HepG2 (cell line): Measurements from ENCODE around the gene RANBP2. TPM values are rescaled to one million over a fixed set of nuclear protein-coding genes. Genes with fewer than 3 reads are reported as not detected.

Experiments
- ATAC-seq: fragments of 200-7000 bp; cut with Tn5 transposase; 3 replicates; pipeline ENCODE4 v1.9.1; 2020; ENCODE audit warnings: mild to moderate bottlenecking, moderate library complexity
- BruUV-seq: library from RNA; stranded (reverse); fragments of 400-500 nt; replicated peaks from 2 replicates; lab custom pipeline; 2021; lab: Mats Ljungman, UMichigan
- CTCF ChIA-PET: fragments of 300-600 bp; formaldehyde crosslinking; extraction: SDS; loops from one replicate; lab custom pipeline; 2021; ENCODE audit warnings: low total read pairs, inconsistent platforms, low intra/inter-chr PET ratio; lab: Yijun Ruan, JAX
- POLR2A ChIA-PET: fragments of 350-600 bp; sonication (Branson Sonifier 250); formaldehyde crosslinking; loops from one replicate; lab custom pipeline; 2020; ENCODE audit warnings: antibody characterized with exemption, inconsistent platforms; lab: Yijun Ruan, JAX
- DNase-seq: peaks from one replicate; pipeline ENCODE4 v3.0.0-alpha.2; 2015; ENCODE audit warnings: low spot score
- FAIRE-seq: peaks from 3 replicates; lab custom pipeline; 2011; peaks lifted over from hg19 to GRCh38; lab: Jason Lieb, UNC
- H2AFZ ChIP-seq: one replicate; pipeline ENCODE4 v1.6.1; 2011; ENCODE audit warnings: low read length, inconsistent platforms
- H3K27ac ChIP-seq: fragments of 300-600 bp; 3 replicates; pipeline ENCODE4 v1.8.0; 2011; ENCODE audit warnings: mixed run types, mild to moderate bottlenecking, mixed read lengths, low read length, inconsistent platforms; ENCODE audit not compliant: insufficient read depth; ENCODE audit errors: extremely low read length
- H3K27me3 ChIP-seq, 2 experiments: fragments of 200-600 bp in 1 of 2; 2 replicates in 1 of 2; 3 replicates in 1 of 2; pipeline versions ENCODE4 v1.6.0 to v1.8.0; 2011; ENCODE audit warnings: low read length in 2 of 2, mild to moderate bottlenecking in 2 of 2, moderate library complexity in 2 of 2, inconsistent platforms in 1 of 2; ENCODE audit not compliant: insufficient read depth in 2 of 2, control insufficient read depth in 1 of 2
- H3K36me3 ChIP-seq, 2 experiments: fragments of 200-600 bp in 1 of 2; replicated peaks in 1 of 2; 2 replicates in 1 of 2; 3 replicates in 1 of 2; pipeline versions ENCODE4 v1.5.1 to v1.8.0; 2011; ENCODE audit warnings: low read length in 2 of 2, inconsistent platforms in 1 of 2; ENCODE audit not compliant: insufficient read depth in 2 of 2, control insufficient read depth in 1 of 2
- H3K4me1 ChIP-seq: 2 replicates; pipeline ENCODE4 v1.5.1; 2012; ENCODE audit warnings: low read length, inconsistent platforms; ENCODE audit not compliant: insufficient read depth
- H3K4me2 ChIP-seq: 2 replicates; pipeline ENCODE4 v1.6.0; 2011; ENCODE audit warnings: low read depth, low read length, inconsistent platforms
- H3K4me3 ChIP-seq, 3 experiments: fragments of 200-600 bp in 1 of 3; sonication (generic), shearing (Covaris generic) in 1 of 3; replicated peaks in 1 of 3; 2 replicates each; pipeline ENCODE4 v1.5.1; 2011 to 2016; ENCODE audit warnings: low read length in 3 of 3, inconsistent platforms in 2 of 3, low read depth in 2 of 3, mild to moderate bottlenecking in 2 of 3, control low read depth in 1 of 3, mixed read lengths in 1 of 3; ENCODE audit not compliant: insufficient read depth in 1 of 3
- H3K79me2 ChIP-seq: one replicate; pipeline ENCODE4 v1.6.1; 2011; ENCODE audit warnings: low read length, inconsistent platforms; ENCODE audit not compliant: insufficient read depth
- H3K9ac ChIP-seq: 2 replicates; pipeline ENCODE4 v1.6.0; 2011; ENCODE audit warnings: mild to moderate bottlenecking, low read depth, low read length, inconsistent platforms; ENCODE audit not compliant: insufficient read depth
- H3K9me3 ChIP-seq: 2 replicates; pipeline ENCODE4 v1.5.1; 2012; ENCODE audit warnings: mild to moderate bottlenecking, low read length
- H4K20me1 ChIP-seq: 2 replicates; pipeline ENCODE4 v1.6.0; 2011; ENCODE audit warnings: inconsistent platforms, mild to moderate bottlenecking, low read length, moderate library complexity; ENCODE audit not compliant: insufficient read depth
- NBN ChIP-seq: fragments of 450-650 bp; conservative IDR thresholded peaks from 2 replicates; pipeline ENCODE4 v1.6.1; 2017
- RAD51 ChIP-seq: fragments of 450-650 bp; IDR thresholded peaks from 2 replicates; pipeline ENCODE4 v1.6.1; 2016; ENCODE audit warnings: borderline replicate concordance
- ZNF567 ChIP-seq: sonication (generic); formaldehyde crosslinking; IDR thresholded peaks from 2 replicates; pipeline ENCODE4 v1.8.1; 2023; ENCODE audit warnings: mild to moderate bottlenecking, missing genetic modification reagents, borderline replicate concordance
- ZSCAN31 ChIP-seq: sonication (generic); formaldehyde crosslinking; IDR thresholded peaks from 2 replicates; pipeline ENCODE4 v1.5.0; 2020; ENCODE audit warnings: low read depth, mild to moderate bottlenecking, missing genetic modification reagents
- WGBS: methylation state at CpG from one replicate; pipeline ENCODE4 v1.1.6; 2017; ENCODE audit warnings: low lambda C conversion rate; 5-methylcytosine and 5-hydroxymethylcytosine counted together
- in situ Hi-C: cut with HindIII; loops from 2 replicates; pipeline ENCODE4 v1.10.0; 2017; ENCODE audit warnings: low pct_unique_long_range_greater_than_20kb; ENCODE audit not compliant: extremely low pct_ligation_motif_present
- intact Hi-C: fragments of 100-400 bp; cut with micrococcal nuclease; formaldehyde crosslinking; loops from one replicate; pipeline ENCODE4 v1.10.0; 2022; ENCODE audit not compliant: unreplicated experiment
- polyA plus RNA-seq, 8 experiments: library from polyadenylated mRNA; depleted of rRNA in 3 of 8; stranded (reverse) in 7 of 8; unstranded in 1 of 8; fragments of >200 nt; fragmentation: Illumina TruSeq in 4 of 8; extraction: Trizol in 4 of 8; gene quantifications; 2 replicates each; pipeline versions ENCODE4 v1.2.1 to v1.2.3, GENCODE V29; 2011 to 2016; ENCODE audit warnings: low read depth in 4 of 8, missing spikeins in 1 of 8, mixed read lengths in 1 of 8; ENCODE audit not compliant: insufficient read depth in 1 of 8
- total RNA-seq, 5 experiments: library from RNA; depleted of rRNA; stranded (reverse); fragments of >200 nt; fragmentation: Illumina TruSeq; extraction: Trizol; gene quantifications; 2 replicates each; pipeline ENCODE4 v1.2.3, GENCODE V29; 2016; ENCODE audit warnings: low read depth in 1 of 5
- TF ChIP-seq, protein P1 (sequence below): sonication (generic); formaldehyde crosslinking; IDR thresholded peaks from 2 replicates; pipeline ENCODE4 v1.5.1; 2020; ENCODE audit warnings: mild to moderate bottlenecking, missing genetic modification reagents, borderline replicate concordance
- TF ChIP-seq, protein P2 (sequence below): sonication (generic); formaldehyde crosslinking; IDR thresholded peaks from 2 replicates; pipeline ENCODE4 v1.8.0; 2022; ENCODE audit warnings: missing genetic modification reagents, mild to moderate bottlenecking, borderline replicate concordance
- TF ChIP-seq, protein P3 (sequence below): sonication (generic); formaldehyde crosslinking; IDR thresholded peaks from 2 replicates; pipeline ENCODE4 v1.9.0; 2022; ENCODE audit warnings: low read depth, missing genetic modification reagents
- TF ChIP-seq, protein P4 (sequence below): sonication (generic); formaldehyde crosslinking; IDR thresholded peaks from 2 replicates; pipeline ENCODE4 v1.8.0; 2022; ENCODE audit warnings: low read depth, missing genetic modification reagents

The RANBP2 gene
- total and polyA plus RNA-seq, 2 of the 13 experiments (the other 11 are each of a cell fraction or from before 2014, with no cell fraction given), result 12.2 to 87.0 TPM

DNA sequence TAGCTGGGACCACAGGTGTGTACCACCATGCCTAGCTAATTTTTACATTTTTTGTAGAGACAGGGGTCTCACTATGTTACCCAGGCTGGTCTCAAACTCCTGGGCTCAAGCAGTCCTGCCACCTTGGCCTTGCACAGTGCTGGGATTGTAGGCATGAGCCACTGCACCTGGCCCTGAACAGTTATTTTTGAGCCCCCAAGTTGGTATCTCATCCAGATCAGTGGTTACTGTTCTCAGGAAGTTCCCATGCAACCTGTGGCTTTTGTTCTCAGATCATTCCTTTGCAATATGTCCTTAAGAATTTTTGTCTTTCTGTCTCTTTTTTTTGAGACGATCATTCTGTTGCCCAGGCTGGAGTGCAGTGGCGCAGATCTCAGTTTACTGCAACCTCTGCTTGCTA is 59.6 kb downstream of the RANBP2 start:
- no peak for TF ChIP-seq ZNF567 (CRISPR knock-in tag)
- no peak for TF ChIP-seq NBN
- intact Hi-C loops, result no loop called here
- no peak overlapping the region for H3K27ac ChIP-seq
- H3K36me3 ChIP-seq, result peaks cover 20 to 77% of the 10 kb centered on the region in 2 experiments
- FAIRE-seq, result no peak
- no peak for DNase-seq
- H3K4me2 ChIP-seq, result no peak overlapping the region
- no peaks in the 10 kb centered on the region for H3K4me1 ChIP-seq
- in situ Hi-C loops, result no loop called here
- H3K9me3 ChIP-seq, result no peaks in the 10 kb centered on the region
- H2AFZ ChIP-seq, result no peak overlapping the region
- ChIA-PET CTCF (no interaction called here), POLR2A (no interaction called here)
- no peak for ATAC-seq
- no peaks in the 10 kb centered on the region for H3K27me3 ChIP-seq
- no peak overlapping the region for H3K9ac ChIP-seq
- no TSS peak for BruUV-seq
- H3K79me2 ChIP-seq, result no peaks in the 10 kb centered on the region
- 98% methylated on average over 2 of the region's 2 CpGs for whole genome bisulfite sequencing
- H4K20me1 ChIP-seq, result no peaks in the 10 kb centered on the region
- no peak overlapping the region for H3K4me3 ChIP-seq

DNA sequence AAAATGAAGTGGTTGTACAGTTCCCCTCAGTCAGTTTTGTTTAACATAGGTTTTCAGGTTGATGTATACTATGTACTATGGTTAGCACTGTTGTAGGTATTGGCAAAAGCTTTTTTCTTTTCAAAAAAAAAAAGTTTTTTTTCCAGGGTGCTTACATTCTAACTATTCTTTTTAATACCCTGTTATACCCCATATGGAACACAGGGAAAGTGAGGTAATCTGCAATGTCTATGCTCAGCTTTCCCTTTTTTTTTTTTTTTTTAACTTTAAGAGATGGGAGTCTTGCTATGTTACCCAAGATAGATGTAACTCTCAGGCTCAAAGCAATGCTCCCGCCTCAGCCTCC is 66.7 kb downstream of the RANBP2 start:
- FAIRE-seq, result no peak
- peak overlapping the region; percentile 82 to 87 (median 87) for H3K4me3 ChIP-seq
- TF ChIP-seq ZSCAN31 (CRISPR knock-in tag) (no peak), RAD51 (no peak)
- TF ChIP-seq, protein P1, sequence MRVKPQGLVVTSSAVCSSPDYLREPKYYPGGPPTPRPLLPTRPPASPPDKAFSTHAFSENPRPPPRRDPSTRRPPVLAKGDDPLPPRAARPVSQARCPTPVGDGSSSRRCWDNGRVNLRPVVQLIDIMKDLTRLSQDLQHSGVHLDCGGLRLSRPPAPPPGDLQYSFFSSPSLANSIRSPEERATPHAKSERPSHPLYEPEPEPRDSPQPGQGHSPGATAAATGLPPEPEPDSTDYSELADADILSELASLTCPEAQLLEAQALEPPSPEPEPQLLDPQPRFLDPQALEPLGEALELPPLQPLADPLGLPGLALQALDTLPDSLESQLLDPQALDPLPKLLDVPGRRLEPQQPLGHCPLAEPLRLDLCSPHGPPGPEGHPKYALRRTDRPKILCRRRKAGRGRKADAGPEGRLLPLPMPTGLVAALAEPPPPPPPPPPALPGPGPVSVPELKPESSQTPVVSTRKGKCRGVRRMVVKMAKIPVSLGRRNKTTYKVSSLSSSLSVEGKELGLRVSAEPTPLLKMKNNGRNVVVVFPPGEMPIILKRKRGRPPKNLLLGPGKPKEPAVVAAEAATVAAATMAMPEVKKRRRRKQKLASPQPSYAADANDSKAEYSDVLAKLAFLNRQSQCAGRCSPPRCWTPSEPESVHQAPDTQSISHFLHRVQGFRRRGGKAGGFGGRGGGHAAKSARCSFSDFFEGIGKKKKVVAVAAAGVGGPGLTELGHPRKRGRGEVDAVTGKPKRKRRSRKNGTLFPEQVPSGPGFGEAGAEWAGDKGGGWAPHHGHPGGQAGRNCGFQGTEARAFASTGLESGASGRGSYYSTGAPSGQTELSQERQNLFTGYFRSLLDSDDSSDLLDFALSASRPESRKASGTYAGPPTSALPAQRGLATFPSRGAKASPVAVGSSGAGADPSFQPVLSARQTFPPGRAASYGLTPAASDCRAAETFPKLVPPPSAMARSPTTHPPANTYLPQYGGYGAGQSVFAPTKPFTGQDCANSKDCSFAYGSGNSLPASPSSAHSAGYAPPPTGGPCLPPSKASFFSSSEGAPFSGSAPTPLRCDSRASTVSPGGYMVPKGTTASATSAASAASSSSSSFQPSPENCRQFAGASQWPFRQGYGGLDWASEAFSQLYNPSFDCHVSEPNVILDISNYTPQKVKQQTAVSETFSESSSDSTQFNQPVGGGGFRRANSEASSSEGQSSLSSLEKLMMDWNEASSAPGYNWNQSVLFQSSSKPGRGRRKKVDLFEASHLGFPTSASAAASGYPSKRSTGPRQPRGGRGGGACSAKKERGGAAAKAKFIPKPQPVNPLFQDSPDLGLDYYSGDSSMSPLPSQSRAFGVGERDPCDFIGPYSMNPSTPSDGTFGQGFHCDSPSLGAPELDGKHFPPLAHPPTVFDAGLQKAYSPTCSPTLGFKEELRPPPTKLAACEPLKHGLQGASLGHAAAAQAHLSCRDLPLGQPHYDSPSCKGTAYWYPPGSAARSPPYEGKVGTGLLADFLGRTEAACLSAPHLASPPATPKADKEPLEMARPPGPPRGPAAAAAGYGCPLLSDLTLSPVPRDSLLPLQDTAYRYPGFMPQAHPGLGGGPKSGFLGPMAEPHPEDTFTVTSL, result 0 out of 2 replicates have a peak, but pooled peaks have one; percentile 8
- TF ChIP-seq, protein P2, sequence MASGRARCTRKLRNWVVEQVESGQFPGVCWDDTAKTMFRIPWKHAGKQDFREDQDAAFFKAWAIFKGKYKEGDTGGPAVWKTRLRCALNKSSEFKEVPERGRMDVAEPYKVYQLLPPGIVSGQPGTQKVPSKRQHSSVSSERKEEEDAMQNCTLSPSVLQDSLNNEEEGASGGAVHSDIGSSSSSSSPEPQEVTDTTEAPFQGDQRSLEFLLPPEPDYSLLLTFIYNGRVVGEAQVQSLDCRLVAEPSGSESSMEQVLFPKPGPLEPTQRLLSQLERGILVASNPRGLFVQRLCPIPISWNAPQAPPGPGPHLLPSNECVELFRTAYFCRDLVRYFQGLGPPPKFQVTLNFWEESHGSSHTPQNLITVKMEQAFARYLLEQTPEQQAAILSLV (CRISPR knock-in tag), result no peak
- TF ChIP-seq, protein P3, sequence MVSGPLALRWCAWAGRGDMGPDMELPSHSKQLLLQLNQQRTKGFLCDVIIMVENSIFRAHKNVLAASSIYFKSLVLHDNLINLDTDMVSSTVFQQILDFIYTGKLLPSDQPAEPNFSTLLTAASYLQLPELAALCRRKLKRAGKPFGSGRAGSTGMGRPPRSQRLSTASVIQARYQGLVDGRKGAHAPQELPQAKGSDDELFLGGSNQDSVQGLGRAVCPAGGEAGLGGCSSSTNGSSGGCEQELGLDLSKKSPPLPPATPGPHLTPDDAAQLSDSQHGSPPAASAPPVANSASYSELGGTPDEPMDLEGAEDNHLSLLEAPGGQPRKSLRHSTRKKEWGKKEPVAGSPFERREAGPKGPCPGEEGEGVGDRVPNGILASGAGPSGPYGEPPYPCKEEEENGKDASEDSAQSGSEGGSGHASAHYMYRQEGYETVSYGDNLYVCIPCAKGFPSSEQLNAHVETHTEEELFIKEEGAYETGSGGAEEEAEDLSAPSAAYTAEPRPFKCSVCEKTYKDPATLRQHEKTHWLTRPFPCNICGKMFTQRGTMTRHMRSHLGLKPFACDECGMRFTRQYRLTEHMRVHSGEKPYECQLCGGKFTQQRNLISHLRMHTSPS (CRISPR knock-in tag), result no peak
- TF ChIP-seq, protein P4, sequence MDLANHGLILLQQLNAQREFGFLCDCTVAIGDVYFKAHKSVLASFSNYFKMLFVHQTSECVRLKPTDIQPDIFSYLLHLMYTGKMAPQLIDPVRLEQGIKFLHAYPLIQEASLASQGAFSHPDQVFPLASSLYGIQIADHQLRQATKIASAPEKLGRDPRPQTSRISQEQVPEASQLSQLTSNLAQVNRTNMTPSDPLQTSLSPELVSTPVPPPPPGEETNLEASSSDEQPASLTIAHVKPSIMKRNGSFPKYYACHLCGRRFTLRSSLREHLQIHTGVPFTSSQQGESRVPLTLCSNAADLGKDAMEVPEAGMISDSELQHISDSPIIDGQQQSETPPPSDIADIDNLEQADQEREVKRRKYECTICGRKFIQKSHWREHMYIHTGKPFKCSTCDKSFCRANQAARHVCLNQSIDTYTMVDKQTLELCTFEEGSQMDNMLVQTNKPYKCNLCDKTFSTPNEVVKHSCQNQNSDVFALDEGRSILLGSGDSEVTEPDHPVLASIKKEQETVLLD, result no peak

More for the DNA sequence above, 66.7 kb downstream of the RANBP2 start:
- H3K9me3 ChIP-seq, result no peaks in the 10 kb centered on the region
- 0% methylated on average over 1 of the region's 1 CpG for WGBS
- no peaks in the 10 kb centered on the region for H4K20me1 ChIP-seq
- H3K27ac ChIP-seq, result peak overlapping the region; percentile 81
- H3K4me2 ChIP-seq, result peak overlapping the region; percentile 94
- DNase-seq (no peak), ATAC-seq (peak; percentile 1)
- H2AFZ ChIP-seq, result no peak overlapping the region
- intact Hi-C loops (loop anchor here (2.0 to 5.0 kb wide), 2 partner anchors 67 to 201 kb away; partner anchors contain the start of genes EDAR and RANBP2), in situ Hi-C loops (no loop called here)
- peaks cover 17% of the 10 kb centered on the region for H3K79me2 ChIP-seq
- POLR2A ChIA-PET, result no interaction called here
- no TSS peak for BruUV-seq
- H3K4me1 ChIP-seq, result peaks cover 28% of the 10 kb centered on the region
- CTCF ChIA-PET, result no interaction called here
- peaks cover 12 to 36% of the 10 kb centered on the region in 2 experiments for H3K36me3 ChIP-seq
- peak overlapping the region; percentile 84 for H3K9ac ChIP-seq
- H3K27me3 ChIP-seq, result no peaks in the 10 kb centered on the region
